HL-60/S4 treated with retinoic acid at 250 ng/mL for 4 days and 3 days (cell line): ENCODE results near the gene NDUFB11.
"Not testable (repeated sequence)": the region's sequence is repeated elsewhere in the genome, so short reads cannot be mapped to it uniquely, and the experiment has no call there.

Experiments used
- in situ Hi-C: fragments of 300-500 bp; cut with MboI; formaldehyde crosslinking; loops from 2 replicates; pipeline ENCODE4 v1.7.0; 2022; ENCODE audit warnings: low sequenced_read_pairs

Gene NDUFB11

DNA sequence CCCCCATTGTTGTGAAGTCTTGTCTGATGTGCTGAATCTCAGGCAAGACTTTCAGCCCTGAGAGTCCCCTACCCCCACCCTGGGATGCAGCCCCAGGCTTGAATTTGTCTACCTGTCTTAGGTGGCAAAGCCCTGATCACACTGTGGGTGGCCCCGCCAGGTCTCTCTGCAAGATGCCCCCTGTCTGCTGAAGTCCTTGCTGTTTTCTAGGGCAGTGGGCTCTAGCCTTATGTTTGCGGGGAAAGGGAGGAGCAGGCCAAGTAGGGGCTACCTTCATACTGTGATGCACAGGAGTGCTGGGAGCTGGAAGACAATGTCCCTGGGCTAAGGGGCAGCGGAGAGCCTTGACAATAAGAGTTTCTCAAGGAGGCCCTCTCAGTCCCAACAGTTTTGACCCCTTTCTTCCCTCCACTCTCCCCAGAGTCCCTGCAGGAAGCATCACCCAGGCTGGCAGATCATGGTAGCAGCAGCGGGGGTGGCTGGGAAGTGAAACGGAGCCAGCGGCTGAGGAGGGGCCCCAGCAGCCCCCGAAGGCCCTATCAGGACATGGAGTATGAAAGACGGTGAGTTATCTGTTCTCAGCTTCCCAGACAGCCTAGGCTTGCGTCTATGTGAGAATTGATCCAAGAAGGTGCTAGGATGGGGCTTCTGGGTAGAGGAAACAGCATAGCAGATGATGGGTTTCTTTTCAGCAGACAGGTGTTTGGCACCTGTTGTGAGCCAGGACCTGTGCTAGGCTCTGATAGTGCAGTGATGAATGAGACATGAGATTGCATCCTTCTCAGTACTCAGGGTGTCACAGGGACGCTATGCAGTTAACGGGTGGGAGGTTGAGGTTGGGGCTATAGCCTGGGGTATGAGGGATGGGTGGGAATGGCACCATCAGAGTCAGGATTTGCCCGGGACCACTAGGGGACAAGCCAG lies 2.7 kb upstream of the NDUFB11 start:
- in situ Hi-C loops: no loop called here

DNA sequence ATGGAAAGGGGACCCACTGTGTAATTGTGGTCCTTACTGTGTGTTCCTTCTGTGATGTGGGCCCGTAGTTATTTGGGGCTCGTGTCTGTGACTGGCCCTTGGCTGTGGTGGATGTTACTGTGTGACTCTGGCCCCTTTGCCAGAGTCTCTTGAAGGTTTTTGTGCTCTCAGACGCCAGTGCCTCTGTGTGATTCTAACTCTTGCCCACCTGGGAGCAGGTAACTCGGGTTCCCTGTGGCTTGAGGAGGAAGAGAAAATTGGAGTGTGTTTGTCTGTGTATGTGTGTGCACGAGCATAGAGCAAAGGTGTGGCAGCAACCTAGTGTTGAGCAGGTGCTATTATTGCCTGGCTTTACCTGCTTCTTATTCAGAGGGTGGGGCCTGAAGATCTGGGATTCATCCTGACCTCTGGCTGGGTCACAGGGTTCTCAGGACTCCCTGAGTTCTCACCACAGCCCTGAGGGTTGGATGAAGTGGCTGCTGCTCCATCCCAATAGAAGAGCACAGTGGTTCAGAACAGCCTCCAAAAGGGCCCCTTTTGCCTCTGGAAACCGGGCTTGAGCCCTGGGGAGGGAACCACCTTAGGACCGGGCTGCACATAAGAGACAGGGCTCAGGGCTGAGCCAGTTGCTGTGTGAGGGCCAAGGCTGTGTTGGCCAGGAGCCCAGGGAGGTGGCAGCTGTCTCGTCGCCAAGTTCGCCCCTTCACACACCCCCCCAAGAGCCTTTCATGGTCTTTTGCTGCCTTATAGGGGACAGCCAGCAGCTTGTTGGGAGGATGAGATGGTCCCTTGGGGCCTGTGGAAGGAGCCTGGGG lies 1.8 kb upstream of the NDUFB11 start:
- in situ Hi-C loops: no loop called here

DNA sequence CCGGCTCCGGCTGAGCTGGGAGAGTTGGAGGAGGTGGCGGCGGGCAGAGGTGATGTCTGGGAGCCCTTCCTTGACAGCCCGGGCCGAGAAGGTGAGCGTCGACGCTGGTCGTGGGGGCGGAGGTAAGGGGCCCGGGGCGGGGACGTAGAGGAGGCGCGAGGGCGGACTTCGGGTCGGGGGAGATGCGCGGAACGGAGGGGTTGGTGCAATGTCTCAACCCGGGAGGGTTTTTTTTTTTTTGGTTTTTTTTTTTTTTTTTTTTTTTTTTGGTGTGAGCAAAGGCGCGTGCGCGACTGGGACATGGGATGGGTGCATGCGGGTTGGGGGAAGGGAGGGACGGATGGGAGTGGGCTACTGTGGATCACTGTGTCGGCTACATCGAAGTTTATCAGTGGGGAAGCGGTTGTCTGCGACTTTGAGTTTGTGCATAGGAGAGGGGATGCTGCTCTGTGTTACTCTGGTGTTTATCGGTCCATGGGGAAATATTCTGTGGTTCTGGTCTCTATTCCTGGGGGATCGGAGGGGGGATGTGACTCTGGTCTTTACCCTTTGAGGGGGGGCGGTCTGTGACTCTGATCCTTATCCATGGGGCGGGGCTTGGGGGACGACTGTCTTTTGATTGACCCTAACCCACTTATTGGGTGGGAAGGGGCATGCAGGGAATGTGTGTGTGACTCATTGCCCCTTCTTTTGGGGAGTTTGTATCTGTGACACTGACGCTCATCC lies 1.1 kb upstream of the NDUFB11 start:
- in situ Hi-C loops: no loop called here

DNA sequence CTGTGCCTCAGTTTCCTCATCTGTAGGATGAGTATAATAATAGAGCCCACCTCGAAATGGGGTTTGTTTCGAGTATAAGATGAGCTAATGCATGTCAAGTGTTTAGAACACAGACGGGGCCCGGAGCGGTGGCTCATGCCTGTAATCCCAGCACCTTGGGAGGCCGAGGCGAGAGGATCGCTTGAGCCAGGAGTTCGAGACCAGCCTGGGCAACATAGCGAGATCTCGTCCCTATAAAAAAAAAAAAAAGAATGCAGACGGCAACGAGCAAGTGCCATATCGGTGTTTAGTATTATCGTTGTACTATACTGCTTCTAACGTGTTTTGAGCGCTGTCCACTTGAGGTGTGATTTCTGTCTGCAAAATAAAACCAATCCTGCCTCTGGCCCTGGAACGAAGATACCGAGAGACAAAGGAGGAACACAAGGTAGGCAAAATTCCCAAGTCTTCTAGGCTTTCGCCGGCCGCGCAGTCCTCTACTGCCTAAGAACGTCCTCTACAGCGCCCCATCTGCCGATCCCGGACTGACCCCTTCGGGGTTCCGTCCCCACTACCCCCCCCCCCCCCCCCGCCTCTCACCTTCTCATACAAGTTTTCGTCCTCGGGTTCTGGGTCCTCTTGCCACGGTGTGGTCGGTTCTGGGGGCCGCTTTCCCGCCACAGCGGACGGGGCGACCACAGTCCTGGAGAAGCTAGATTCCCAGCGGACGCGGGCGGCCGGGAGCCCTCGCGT lies 442 bp downstream of the NDUFB11 start:
- in situ Hi-C loops: no loop called here

DNA sequence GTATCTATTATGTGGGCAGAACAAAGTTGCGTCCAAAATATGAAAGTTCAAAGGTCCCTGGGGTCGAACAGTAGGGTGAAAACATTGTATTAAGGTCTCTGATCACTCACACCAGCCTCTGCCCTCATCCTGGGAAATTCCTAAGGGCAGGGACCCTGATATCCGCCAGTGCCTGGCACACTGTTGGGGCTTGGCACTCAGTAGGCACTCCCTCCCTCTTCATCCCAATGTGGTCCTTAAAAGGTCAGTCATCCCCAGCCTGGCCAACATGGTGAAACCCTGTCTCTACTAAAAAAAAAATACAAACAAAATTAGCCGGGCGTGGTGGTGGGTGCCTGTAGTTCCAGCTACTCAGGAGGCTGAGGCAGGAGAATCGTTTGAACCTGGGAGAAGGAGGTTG lies 6.3 kb downstream of the NDUFB11 start:
- in situ Hi-C loops: no loop called here

DNA sequence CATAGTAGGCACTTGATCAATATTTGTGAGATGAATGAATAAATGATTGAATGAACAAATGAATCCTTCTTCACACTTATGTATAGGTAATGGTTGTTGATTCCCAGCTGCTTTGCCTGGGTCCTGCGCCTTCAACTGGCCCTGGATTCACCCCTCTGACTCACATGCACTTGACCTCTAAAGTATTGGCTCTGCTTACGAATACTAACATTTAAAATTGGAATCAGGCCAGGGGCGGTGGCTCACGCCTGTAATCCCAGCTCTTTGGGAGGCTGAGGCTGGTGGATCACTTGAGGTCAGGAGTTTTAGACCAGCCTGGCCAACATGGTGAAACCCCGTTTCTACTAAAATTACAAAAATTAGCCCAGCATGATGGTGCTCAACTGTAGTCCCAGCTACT lies 8.9 kb downstream of the NDUFB11 start:
- in situ Hi-C loops: not testable (repeated sequence)

DNA sequence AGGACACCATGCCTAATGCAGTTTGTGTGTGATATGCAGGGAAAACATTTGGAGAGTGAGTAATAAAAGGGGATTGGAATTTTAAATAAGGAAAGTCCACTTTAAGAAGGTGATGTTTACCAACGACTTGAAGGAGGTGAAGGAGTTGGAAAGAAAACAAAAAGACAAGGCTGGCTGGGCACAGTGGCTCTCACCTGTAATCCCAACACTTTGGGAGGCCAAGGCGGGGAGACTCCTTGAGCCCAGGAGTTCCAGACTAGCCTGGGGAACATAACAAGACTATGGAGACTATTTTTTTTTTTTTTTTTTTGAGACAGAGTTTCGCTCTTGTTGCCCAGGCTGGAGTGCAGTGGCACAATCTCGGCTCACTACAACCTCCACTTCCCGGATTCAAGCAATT lies 11.0 kb downstream of the NDUFB11 start:
- in situ Hi-C loops: no loop called here

DNA sequence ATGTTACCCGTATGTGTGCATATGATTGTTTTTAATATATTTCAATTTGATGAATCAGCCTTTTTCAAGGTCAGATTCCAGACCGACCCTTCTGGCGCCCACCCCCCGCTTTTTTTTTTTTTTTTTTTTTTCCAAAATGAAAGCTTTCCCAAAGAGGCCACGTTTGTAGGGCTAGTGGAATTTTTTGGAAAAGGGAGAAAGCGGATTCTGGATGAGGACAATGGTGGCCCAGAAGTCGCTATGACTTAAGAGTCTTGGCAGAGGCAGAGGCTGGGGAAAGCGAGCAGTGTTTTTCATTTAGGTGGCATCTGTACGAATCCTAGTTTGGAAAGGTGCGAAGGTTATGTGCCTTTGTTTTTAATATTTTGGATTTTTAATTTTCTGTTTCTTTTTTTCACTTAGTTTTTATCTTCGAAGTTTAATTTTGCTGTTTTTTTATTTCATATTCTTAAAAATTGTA lies 14.6 kb downstream of the NDUFB11 start:
- in situ Hi-C loops: no loop called here

DNA sequence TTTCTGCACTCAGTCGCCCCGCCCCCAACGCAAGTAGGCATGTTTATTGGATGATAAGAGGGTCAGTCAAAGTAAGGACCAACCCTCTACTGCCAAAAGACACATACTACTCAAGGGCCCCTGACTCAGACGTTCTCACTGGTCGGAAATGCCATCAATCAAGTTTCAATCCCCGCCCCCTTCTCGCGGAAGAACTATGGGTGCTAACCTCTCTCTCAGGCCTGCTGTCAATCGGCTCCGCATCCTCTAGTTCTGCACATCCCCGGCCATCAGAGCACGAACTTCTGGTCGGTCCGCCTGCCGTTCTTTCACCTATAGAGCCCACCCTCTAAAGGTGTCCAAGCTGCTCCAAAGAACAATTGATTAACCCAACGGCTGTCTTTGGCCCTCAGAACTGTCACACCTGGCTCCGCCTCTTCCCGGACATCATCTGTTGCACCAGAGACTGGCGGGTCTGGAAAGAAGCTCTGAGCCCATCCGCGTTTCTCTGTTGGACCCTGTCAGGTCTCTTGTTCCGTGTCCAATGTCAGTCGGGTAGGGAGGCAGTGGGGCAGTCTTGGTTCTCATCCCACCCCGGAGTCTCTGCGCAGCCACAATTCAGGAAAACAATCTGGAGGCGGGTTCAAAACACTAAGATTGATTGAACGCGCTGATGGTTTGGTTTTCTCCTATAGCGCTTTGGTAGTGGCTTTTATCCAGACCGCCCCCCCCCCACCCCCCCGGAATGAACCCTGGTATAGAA lies 15.2 kb downstream of the NDUFB11 start:
- in situ Hi-C loops: no loop called here

DNA sequence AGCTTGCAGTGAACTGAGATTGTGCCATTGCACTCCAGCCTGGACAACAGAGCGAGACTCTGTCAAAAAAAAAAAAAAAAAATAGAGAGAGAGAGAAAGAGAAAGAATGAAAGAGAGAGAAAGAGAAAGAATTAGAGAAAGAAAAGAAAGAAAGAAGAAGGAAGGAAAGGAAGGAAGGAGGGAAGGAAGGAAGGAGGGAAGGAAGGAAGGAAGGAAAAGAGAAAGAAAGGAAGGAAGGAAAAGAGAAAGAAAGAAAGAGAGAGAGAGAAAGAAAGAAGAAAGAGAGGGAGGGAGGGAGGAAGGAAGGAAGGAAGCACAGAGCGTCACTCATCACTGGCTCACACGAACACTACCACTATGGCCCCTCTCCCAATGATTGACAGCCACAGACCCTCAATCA lies 20.0 kb downstream of the NDUFB11 start:
- in situ Hi-C loops: not testable (repeated sequence)

DNA sequence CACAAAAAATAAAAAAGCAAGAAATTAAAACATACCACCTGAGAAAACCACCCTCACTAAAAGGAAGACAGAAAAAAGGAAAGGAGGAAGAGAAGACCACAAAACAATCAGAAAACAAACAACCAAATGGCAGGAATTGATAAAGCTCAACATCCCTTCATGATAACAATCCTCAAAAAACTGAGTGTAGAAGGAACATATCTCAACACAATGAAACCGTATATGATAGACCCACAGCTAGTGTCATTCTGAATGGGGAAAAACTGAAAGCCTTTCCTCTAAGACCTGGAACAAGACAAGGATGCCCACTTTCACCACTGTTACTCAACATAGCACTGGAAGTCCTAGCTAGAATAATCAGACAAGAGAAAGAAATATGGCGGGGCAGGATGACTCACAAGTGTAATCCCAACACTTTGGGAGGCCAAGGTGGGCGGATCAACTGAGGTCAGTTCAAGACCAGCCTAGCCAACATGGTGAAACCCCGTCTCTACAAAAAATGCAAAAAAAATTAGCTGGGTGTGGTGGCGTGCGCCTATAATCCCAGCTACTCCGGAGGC lies 27.9 kb downstream of the NDUFB11 start:
- in situ Hi-C loops: not testable (repeated sequence)

DNA sequence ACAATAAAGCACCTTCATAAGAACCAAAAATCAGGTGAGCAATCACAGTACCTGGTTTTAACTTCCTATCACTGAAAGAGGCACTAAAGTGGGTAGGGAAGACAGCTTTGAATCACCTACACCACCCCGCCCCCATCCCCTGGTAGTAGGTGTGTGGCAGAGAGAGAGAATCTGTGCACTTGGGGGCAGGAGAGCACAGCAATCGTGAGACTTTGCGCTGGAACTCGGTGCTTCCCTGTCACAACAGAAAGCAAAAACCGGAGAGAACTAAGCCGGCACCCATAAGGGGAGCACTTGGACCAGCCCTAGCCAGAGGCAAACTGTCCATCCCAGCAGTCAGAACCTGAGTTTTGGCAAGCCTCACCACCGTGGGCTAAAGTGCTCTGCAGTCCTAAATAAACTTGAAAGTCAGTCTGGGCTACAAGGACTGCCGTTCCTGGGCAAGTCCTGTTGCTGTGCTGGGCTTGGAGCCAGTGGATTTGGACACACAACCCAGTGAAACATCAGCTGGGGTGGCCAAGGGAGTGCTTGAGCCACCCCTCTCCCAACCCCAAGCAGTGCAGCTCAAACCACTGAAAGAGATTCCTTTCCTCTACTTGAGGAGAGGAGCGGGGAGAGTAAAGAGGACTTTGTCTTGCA lies 32.1 kb downstream of the NDUFB11 start:
- in situ Hi-C loops: no loop called here

DNA sequence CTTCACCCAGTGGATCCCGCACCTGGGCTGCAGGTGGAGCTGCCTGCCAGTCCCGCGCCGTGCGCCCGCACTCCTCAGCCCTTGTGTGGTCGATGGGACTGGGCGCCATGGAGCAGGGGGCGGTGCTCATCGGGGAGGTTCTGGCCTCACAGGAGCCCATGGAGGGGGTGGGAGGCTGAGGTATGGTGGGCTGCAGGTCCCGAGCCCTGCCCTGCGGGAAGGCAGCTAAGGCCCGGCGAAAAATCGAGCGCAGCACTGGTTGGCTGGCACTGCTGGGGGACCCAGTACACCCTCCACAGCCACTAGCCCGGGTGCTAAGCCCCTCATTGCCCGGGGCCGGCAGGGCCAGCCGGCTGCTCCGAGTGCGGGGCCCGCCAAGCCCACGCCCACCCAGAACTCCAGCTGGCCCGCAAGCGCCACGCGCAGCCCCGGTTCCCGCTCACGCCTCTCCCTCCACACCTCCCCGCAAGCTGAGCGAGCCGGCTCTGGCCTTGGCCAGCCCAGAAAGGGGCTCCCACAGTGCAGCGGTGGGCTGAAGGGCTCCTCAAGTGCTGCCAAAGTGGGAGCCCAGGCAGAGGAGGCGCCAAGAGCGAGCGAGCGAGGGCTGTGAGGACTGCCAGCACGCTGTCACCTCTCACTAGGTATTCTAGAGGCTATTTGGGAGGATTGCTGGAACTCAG lies 33.4 kb downstream of the NDUFB11 start:
- in situ Hi-C loops: not testable (repeated sequence)

DNA sequence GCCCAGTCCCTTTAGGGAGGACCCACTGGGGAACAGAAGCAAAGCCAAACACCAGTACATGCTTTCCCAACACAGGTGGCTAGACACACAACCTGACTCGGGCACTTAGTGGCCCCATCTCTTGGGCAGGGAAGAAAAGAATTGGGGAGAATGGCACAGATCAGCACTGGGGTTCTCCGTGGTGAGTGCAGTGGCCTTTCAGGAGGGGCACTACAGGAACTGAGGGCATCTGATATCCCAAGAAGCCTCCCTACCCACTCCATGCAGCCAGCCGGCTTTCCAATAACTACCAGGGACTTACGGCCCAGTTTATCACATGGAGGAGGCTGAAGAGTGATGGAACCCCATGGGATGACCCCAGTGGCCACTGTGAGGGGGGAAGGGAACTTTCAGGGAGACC lies 43.3 kb downstream of the NDUFB11 start:
- in situ Hi-C loops: no loop called here

DNA sequence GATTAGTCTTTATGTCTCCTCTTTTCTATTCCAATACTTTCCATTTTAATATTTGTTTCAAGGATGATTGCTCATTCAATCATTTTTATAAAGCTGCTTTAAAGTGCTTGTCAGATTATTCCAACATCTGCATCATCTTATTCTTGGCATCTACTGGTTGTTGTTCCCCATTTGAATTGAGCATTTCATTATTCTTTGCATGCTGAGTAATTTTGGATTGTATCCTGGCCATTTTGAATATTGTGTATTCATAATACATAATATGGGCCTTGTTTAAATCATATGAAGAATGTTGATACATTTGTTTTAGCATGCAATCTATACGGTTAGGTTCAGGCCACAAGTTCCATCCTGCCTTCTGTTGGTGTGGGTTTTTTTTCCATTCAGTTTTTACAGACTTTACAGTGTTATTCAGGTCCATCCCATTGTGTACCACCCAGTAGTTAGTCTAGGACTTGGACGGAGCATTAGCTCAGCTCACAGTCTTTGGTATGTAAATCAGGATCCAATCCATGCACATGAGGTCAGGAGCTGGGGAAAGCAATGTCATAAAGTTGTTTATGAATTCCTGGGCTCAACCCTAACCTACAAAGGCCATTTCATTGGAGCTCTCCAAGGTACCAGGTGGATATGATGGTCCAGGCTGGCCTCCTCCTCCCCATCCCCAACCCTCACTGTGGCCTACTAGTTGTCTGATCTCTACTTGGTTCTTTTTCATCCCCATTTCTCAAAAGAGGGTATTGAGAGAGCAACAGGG lies 46.0 kb downstream of the NDUFB11 start:
- in situ Hi-C loops: no loop called here

DNA sequence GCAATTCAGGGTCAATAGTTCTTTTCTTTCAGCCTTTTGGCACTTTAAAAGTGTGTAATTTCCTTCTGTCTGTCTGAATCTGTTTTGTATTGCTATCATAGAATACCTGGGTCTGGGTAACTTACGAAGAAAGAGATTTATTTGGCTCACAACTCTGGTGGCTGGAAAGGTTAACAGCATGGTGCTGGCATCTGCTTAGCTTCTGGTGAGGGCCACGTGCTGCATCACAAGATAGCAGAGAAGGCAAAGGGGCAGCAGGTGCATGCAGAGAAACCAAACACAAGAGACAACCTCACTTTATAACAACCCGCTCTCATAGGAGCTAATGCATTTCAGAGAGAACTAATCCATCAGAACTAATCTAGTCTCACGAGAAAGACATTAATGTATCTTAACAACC lies 47.5 kb downstream of the NDUFB11 start:
- in situ Hi-C loops: no loop called here

DNA sequence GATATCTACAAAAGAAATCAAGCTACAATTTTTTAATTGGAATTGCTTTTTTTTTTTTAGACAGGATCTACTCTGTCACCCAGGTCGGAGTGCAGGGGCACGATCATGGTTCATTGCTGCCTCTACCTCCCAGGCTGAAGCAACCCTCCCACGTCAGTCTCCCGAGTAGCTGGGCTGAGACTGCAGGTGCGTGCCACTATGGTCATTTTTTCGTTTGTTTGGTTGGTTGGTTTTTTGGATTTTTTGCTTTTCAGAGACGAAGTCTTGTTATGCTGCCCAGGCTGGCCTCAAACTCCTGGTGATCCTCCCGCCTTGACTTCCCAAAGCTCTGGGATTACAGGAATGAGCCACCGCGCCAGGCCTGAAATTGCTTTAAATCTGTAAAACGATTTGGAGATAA lies 50.6 kb downstream of the NDUFB11 start:
- in situ Hi-C loops: no loop called here

DNA sequence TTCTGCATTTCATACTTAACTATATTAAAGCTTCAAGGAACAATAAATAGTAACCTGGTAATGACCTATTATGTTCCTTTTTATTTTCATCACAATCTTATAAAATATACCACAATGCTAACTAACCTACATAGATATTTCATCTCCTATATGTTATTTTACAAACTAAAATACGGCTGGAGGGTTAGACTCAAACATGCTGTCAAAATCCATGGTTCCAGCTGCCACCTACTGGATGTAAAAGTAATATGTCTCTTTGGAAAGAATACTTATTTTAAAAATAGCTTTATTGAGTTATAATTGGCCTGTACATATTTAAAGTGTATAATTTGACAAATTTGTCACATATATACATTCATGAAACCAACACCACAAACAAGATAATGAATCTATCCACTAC lies 51.3 kb downstream of the NDUFB11 start:
- in situ Hi-C loops: no loop called here
